HG03457 (cell line): ENCODE data around the gene TRDN.
"Not testable (repeated sequence)": the region's sequence is repeated elsewhere in the genome, so short reads cannot be mapped to it uniquely, and the experiment has no call there.

Experiments
- ATAC-seq: cut with Tn5 transposase; IDR thresholded peaks from one replicate; pipeline ENCODE4 v1.9.1; 2021; ENCODE audit warnings: moderate number of reproducible peaks; ENCODE audit not compliant: unreplicated experiment

TRDN gene

DNA sequence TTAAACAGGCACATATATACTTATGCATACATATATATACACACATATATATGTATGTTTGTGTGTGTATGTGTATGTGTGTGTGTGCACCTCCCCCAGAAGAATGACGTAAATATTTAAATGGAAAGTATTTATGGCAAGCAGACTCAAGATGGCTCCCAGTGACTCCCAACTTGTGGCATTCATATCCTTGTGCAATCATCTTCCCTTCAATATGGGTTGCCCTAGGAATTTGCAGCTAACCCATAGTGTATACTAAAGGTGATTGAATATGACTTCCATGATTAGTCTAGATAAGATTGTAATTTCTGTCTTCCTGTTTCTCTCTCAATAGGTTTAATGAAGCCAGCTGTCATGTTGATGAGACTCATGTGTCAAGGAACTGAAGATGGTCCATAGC lies 127.6 kb downstream of the TRDN start:
- ATAC-seq = no peak

DNA sequence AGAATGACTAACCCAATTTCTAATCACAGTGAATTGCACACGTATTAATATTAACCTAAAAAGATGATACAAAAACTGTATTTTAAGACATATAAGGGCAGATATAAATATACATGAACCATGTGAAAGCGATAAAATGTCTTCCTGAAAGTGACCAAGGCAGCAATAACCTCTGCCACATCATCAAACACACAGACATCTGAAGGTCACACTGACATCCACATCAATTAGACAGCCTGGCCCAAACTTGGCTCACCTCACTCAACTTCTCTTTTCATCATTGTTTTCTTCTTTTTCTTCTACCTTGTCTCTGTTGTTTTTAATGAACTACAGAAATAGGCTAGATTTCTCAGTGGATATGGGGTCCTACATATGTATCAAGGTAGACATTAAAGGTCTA lies 128.5 kb downstream of the TRDN start:
- ATAC-seq = no peak

DNA sequence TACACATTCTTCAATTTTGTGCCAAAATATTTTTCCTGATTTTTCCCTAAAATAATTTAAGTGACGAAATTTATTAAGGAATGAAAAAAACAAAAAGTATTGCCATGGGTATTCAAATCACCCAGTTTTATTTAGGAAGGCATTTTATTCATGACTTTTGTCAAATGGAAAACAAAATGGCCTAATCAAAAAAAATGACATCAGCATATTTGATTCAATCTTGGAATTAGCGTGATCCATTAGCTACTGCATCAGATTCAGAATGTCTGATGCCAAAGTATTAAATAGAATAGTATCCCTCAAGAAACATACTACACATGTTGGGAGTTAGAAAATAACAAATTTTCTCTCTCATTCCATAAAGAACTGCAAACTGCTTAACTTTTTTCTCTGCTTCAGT lies 129.2 kb downstream of the TRDN start:
- ATAC-seq = no peak

- no peak for ATAC-seq
Observed at GRCh38 chr6:123503619-123504018, 133.1 kb downstream of the TRDN start.

- ATAC-seq = no peak
Observed at GRCh38 chr6:123497025-123497424, 139.7 kb downstream of the TRDN start.

- no peak for ATAC-seq
Observed at GRCh38 chr6:123489589-123489988, 147.2 kb downstream of the TRDN start.

- no peak for ATAC-seq
Observed at GRCh38 chr6:123480986-123481385, 155.8 kb downstream of the TRDN start.

- ATAC-seq = not testable (repeated sequence)
Observed at GRCh38 chr6:123472025-123472702, 164.6 kb downstream of the TRDN start.

GRCh38 chr6:123467392-123467791 lies 169.4 kb downstream of the TRDN start:
- no peak for ATAC-seq

- no peak for ATAC-seq
Observed at GRCh38 chr6:123462152-123462551, 174.6 kb downstream of the TRDN start.

- ATAC-seq = no peak
Observed at GRCh38 chr6:123458218-123458617, 178.5 kb downstream of the TRDN start.

DNA sequence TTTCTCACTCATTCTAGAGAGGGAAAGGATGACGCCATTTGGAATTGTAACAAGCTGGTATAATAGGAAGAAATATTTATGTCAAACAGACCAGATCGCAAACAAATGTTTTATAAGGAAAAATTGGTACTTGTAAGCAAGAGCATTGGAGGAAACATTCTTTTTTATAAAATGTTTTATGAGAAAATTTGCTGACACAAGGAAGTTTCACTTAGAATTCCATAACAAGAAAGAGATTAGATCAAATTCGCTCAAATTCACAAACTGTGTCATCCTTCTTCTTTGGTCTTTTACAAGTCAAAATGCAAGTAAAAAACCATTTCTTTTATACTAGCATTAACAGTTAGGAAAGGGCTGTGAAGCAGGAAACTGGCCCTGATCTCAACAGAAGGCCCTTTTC lies 179.9 kb downstream of the TRDN start:
- no peak for ATAC-seq

DNA sequence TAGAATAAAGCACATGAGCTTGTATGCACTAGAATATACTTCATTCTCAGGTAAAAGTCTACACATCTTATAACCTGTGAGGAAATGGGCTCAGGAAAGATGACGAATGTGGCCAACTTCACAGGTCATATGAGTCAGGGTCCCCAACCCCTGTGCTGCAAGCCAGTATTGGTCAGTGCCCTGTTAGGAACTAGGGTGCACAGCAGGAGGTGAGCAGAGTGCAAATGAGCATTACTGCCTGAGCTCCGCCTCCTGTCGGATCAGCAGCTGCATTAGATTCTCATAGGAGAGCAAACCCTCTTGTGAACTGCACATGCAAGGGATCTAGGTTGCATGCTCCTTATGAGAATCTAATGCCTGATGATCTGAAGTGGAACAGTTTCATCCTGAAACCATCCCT lies 182.3 kb downstream of the TRDN start:
- ATAC-seq = no peak

DNA sequence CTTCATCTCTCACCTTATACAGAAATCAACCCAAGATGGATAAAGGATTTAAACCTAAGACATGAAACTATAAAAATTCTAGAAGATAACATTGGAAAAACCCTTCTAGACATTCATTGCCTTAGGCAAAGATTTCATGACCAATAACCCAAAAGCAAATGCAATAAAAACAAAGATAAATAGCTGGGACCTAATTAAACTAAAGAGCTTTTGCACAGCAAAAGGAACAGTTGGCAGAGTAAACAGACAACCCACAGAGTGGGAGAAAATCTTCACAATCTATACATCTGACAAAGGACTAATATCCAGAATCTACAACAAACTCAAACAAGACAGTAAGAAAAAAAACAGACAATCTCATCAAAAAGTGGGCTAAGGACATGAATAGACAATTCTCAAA lies 183.7 kb downstream of the TRDN start:
- not testable (repeated sequence) for ATAC-seq

DNA sequence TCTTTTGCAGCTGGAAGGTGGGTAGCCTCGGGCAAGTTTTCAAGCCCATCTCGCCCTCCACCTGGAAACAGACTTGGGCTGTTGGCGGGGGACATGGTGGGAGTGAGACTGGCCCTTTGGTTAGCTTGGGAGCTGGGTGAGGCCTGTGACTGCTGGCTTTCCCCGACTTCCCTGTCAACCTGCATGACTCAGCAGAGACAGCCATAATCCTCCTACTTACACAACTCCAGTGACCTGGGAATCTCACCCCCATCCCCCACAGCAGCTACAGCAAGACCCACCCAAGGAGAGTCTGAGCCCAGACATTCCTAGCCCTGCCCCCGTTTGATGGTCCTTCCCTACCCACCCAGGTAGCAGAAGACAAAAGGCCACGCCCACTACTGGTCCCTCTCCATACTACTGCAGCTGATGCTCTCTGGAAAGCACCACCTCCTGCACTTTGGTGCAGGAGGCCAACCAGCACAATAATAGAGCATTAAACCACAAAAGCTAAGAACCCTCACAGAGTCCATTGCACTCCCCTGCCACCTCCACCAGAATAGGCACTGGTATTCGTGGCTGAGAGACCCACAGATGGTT lies 188.4 kb downstream of the TRDN start:
- ATAC-seq = no peak

- no peak for ATAC-seq
Observed at GRCh38 chr6:123447315-123447937, 189.3 kb downstream of the TRDN start.

- ATAC-seq = no peak
Observed at GRCh38 chr6:123439371-123439770, 197.4 kb downstream of the TRDN start.

DNA sequence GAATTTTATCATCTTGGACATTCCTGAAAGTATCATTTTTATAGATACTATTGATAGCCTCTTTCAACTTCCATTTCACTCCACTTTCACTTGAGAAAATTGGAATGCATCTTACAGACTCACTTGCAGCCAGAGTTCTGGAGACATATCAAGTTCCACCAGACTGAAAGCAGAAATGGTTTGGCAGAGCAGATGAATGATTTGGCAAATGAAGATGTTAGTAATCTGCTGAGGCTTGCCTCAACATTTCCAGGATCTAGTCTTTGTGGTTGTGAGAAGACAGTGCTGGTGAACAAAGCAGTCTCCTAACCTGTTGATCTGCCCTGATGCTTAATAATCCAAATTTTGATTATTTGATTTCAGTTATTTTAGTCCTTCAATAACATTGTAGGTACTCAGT lies 202.6 kb downstream of the TRDN start:
- no peak for ATAC-seq

- no peak for ATAC-seq
Observed at GRCh38 chr6:123430970-123431369, 205.8 kb downstream of the TRDN start.

DNA sequence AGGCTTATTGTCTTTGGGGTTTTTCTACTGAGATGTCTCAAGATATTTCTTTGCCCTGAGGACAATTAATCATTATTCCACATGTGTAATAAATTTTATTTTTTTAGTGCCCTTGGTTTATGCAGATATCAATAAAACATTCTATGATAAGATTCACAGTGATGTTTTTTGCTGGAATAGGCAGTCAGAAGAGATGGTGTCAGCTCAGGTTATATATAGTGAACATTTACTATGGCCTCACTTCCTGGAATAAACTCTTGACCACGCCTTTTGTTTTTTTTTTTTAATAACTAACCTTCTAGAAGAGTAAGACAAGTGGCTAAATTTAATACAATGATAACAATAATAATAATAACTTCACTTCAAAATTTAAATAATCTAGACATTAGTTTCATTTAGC lies 209.7 kb downstream of the TRDN start:
- ATAC-seq = no peak

- no peak for ATAC-seq
Observed at GRCh38 chr6:123423130-123423529, 213.6 kb downstream of the TRDN start.

DNA sequence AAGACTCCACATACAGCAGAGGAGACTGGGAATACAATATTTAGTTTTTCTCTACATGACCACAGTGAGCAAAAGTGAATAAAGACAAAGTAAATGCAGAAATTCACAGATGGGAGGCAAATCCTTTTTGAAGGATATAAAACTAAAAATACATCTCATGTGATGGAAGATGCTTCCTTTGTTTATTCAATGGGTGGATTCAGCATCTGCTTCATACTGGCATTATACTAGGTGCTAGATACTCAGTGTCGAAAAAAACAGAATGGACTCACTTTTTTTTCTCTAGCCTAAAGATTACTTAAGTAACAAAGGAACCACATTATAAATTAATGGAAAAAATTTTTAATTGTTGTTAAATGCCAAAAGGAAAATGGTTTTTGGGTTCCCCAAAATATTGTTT lies 216.2 kb downstream of the TRDN start:
- ATAC-seq = no peak

- no peak for ATAC-seq
Observed at GRCh38 chr6:123418071-123418470, 218.7 kb downstream of the TRDN start.
